SU-DHL-6 (cell line): ENCODE results near the gene PTMS.
A peak's percentile ranks its signal among the peaks of the same experiment; 100 is the strongest.

Experiments used
- H2AFZ ChIP-seq: fragments of 200-600 bp; sonication (generic); 2 replicates; pipeline ENCODE4 v1.6.1; 2014; ENCODE audit warnings: low read depth, mild to moderate bottlenecking, moderate library complexity, mixed read lengths, antibody characterized with exemption, low read length; ENCODE audit not compliant: severe bottlenecking
- H3F3A ChIP-seq: fragments of 200-600 bp; shearing (Covaris generic); 2 replicates; pipeline ENCODE4 v1.6.0; 2016; ENCODE audit warnings: antibody characterized with exemption, mild to moderate bottlenecking; ENCODE audit not compliant: insufficient read depth
- H3K27ac ChIP-seq: fragments of 200-600 bp; sonication (generic); 2 replicates; pipeline ENCODE4 v1.5.1; 2016; ENCODE audit warnings: low read depth, mild to moderate bottlenecking, low read length, moderate library complexity, mixed read lengths
- H3K27me3 ChIP-seq: fragments of 200-600 bp; sonication (generic), shearing (Covaris generic); 2 replicates; pipeline ENCODE4 v1.6.0; 2014; ENCODE audit warnings: mild to moderate bottlenecking, low read length
- H3K36me3 ChIP-seq: fragments of 200-600 bp; sonication (generic); 2 replicates; pipeline ENCODE4 v1.6.1; 2014; ENCODE audit warnings: mild to moderate bottlenecking, low read length, mixed read lengths
- H3K4me2 ChIP-seq: fragments of 300-600, 200-600 bp; shearing (Covaris generic), sonication (generic); 2 replicates; pipeline ENCODE4 v1.6.0; 2014; ENCODE audit warnings: low read length, low read depth, mild to moderate bottlenecking; ENCODE audit not compliant: poor library complexity, severe bottlenecking
- H3K4me3 ChIP-seq: fragments of 200-600 bp; sonication (generic); 2 replicates; pipeline ENCODE4 v1.5.1; 2014; ENCODE audit warnings: antibody characterized with exemption, low read length, mild to moderate bottlenecking, mixed read lengths; ENCODE audit not compliant: insufficient read depth, poor library complexity, severe bottlenecking
- H3K79me2 ChIP-seq: fragments of 200-600 bp; sonication (generic); 2 replicates; pipeline ENCODE4 v1.6.1; 2014; ENCODE audit warnings: mild to moderate bottlenecking, low read length, moderate library complexity; ENCODE audit not compliant: insufficient read depth
- H3K9ac ChIP-seq: fragments of 200-600 bp; sonication (generic); 2 replicates; pipeline ENCODE4 v1.7.0; 2014; ENCODE audit warnings: mild to moderate bottlenecking, low read length
- H3K9me2 ChIP-seq: fragments of 200-600 bp; sonication (generic); replicated peaks from 2 replicates; pipeline ENCODE4 v1.6.1; 2014; ENCODE audit warnings: low read length; ENCODE audit not compliant: insufficient read depth
- H3K9me3 ChIP-seq: fragments of 200-600 bp; sonication (generic); 2 replicates; pipeline ENCODE4 v1.6.1; 2014; ENCODE audit warnings: low read length, mixed read lengths; ENCODE audit not compliant: insufficient read depth
- H4K20me1 ChIP-seq: fragments of 200-600 bp; sonication (generic); 2 replicates; pipeline ENCODE4 v1.6.1; 2014; ENCODE audit warnings: low read depth, mild to moderate bottlenecking, antibody characterized with exemption, low read length, moderate library complexity, mixed read lengths
- EZH2phosphoT487 ChIP-seq: fragments of 200-600 bp; sonication (generic), shearing (Covaris generic); conservative IDR thresholded peaks from 2 replicates; pipeline ENCODE4 v1.6.1; 2018; ENCODE audit warnings: mild to moderate bottlenecking, antibody characterized with exemption, low read length, moderate library complexity, mixed read lengths
- TF ChIP-seq, protein P1 (sequence below): fragments of 200-600 bp; sonication (generic); IDR thresholded peaks from one replicate; pipeline ENCODE4 v1.5.1; 2017; ENCODE audit warnings: antibody characterized with exemption, mild to moderate bottlenecking, low read length, moderate library complexity; ENCODE audit not compliant: insufficient read depth, poor library complexity, severe bottlenecking

The PTMS gene

DNA sequence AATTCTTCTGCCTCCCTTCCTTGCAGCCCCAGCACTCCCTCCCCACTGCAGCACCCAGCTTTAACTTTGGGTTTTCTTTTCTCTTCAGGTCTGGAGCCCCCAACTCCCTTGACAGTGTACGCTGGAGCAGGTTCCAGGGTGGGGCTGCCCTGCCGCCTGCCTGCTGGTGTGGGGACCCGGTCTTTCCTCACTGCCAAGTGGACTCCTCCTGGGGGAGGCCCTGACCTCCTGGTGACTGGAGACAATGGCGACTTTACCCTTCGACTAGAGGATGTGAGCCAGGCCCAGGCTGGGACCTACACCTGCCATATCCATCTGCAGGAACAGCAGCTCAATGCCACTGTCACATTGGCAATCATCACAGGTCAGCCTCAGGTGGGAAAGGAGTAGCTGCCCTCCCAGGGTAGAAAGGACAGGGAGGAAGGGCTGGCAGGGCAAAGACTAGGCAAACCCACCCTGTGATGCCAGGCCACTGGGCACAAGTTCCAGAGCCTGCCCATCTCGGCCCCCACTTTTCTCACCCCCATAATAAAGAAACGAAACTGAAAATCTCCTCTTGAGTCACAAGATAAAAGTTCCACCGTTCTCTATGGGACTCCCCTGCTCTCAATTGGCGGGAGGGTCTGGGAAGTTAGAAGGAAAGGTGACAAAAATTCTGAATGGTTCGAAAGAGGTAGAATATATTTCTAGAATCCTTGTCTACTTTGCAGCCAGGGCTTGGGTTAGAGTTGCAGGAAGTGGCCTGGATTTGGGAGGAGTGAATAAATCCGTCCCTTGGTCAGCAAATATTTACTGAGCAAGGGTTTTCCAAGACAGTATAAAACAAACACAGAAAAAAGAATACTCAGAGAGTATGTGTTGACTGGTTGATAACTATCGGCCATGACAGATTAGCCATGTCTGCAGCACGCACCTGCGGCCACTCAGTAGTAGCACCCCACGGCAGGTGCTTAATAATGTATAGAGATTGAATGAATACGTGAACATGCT, 9.3 kb downstream of the PTMS start:
- no peaks in the 10 kb centered on the region for H3F3A ChIP-seq
- no peak overlapping the region for H3K4me2 ChIP-seq
- H2AFZ ChIP-seq: no peak overlapping the region
- H3K4me3 ChIP-seq: no peak overlapping the region
- TF ChIP-seq, protein P1, sequence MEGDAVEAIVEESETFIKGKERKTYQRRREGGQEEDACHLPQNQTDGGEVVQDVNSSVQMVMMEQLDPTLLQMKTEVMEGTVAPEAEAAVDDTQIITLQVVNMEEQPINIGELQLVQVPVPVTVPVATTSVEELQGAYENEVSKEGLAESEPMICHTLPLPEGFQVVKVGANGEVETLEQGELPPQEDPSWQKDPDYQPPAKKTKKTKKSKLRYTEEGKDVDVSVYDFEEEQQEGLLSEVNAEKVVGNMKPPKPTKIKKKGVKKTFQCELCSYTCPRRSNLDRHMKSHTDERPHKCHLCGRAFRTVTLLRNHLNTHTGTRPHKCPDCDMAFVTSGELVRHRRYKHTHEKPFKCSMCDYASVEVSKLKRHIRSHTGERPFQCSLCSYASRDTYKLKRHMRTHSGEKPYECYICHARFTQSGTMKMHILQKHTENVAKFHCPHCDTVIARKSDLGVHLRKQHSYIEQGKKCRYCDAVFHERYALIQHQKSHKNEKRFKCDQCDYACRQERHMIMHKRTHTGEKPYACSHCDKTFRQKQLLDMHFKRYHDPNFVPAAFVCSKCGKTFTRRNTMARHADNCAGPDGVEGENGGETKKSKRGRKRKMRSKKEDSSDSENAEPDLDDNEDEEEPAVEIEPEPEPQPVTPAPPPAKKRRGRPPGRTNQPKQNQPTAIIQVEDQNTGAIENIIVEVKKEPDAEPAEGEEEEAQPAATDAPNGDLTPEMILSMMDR: no peak
- TF ChIP-seq EZH2phosphoT487: no peak
- H3K27me3 ChIP-seq: no peaks in the 10 kb centered on the region
- no peaks in the 10 kb centered on the region for H3K9me3 ChIP-seq
- H3K27ac ChIP-seq: no peak overlapping the region
- no peaks in the 10 kb centered on the region for H3K79me2 ChIP-seq
- H3K9me2 ChIP-seq: no peaks in the 10 kb centered on the region
- H3K36me3 ChIP-seq: no peaks in the 10 kb centered on the region
- H4K20me1 ChIP-seq: no peaks in the 10 kb centered on the region
- H3K9ac ChIP-seq: no peak overlapping the region

DNA sequence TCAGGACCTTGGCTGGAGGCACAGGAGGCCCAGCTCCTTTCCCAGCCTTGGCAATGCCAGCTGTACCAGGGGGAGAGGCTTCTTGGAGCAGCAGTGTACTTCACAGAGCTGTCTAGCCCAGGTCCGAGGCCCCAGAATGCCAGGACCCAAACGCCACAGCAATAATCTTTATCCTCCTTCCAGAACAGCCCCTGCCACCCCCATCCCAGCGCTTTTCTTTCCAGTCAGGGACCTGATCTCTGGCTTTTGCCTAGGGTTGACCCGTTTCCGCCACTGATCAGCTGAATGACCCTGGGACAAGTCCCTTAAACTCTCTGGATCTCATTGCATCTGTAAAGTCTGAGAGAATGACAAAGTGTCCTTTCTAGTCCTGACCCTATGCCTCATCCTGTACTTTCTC, 11.2 kb downstream of the PTMS start:
- no peaks in the 10 kb centered on the region for H3K27me3 ChIP-seq
- no peaks in the 10 kb centered on the region for H3K36me3 ChIP-seq
- TF ChIP-seq, protein P1: no peak
- TF ChIP-seq EZH2phosphoT487: no peak

DNA sequence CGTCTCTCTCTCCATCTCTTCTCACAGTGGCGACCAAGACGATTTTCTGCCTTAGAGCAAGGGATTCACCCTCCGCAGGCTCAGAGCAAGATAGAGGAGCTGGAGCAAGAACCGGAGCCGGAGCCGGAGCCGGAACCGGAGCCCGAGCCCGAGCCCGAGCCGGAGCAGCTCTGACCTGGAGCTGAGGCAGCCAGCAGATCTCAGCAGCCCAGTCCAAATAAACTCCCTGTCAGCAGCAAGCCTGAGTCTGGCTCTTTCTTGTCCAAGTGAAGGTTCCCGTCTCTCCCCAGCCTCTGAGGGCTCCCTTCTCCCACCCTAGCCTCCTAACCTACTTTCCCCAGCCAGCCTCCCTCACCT, 12.0 kb downstream of the PTMS start:
- Histone ChIP-seq H4K20me1 (no peaks in the 10 kb centered on the region), H3F3A (no peaks in the 10 kb centered on the region), H3K27me3 (no peaks in the 10 kb centered on the region), H3K9ac (peak overlapping the region; percentile 47), H2AFZ (peak overlapping the region; percentile 84), H3K27ac (no peak overlapping the region), H3K9me3 (no peaks in the 10 kb centered on the region), H3K9me2 (no peaks in the 10 kb centered on the region), H3K36me3 (no peaks in the 10 kb centered on the region), H3K4me3 (no peak overlapping the region), H3K79me2 (no peaks in the 10 kb centered on the region), H3K4me2 (peak overlapping the region; percentile 76)
- TF ChIP-seq EZH2phosphoT487: no peak
- TF ChIP-seq, protein P1: no peak

More for the DNA sequence above, 11.2 kb downstream of the PTMS start:
- H2AFZ ChIP-seq: no peak overlapping the region
- H3K4me2 ChIP-seq: no peak overlapping the region
- H3K79me2 ChIP-seq: no peaks in the 10 kb centered on the region
- no peaks in the 10 kb centered on the region for H3K9me3 ChIP-seq
- H3K4me3 ChIP-seq: no peak overlapping the region
- no peak overlapping the region for H3K27ac ChIP-seq
- H4K20me1 ChIP-seq: no peaks in the 10 kb centered on the region
- no peaks in the 10 kb centered on the region for H3K9me2 ChIP-seq
- no peak overlapping the region for H3K9ac ChIP-seq
- no peaks in the 10 kb centered on the region for H3F3A ChIP-seq
